Endothelial cell of umbilical vein (primary cell): Measurements from ENCODE around the gene FBXO9.

Experiments
- CTCF ChIP-seq, 2 donors: IDR thresholded peaks; 1 replicate in 1 of 2; 2 replicates in 1 of 2; pipeline ENCODE4 v1.5.1; 2011; ENCODE audit warnings: low read length in 2 of 2, mild to moderate bottlenecking in 2 of 2, moderate library complexity in 2 of 2, control low read depth in 1 of 2, inconsistent platforms in 1 of 2, low read depth in 1 of 2; ENCODE audit not compliant: insufficient read depth in 1 of 2; ENCODE audit errors: extremely low read depth in 1 of 2
- FOS ChIP-seq: IDR thresholded peaks from 2 replicates; pipeline ENCODE4 v1.6.1; 2011; ENCODE audit warnings: mild to moderate bottlenecking, low read length, moderate library complexity, borderline replicate concordance; ENCODE audit not compliant: insufficient read depth
- MAX ChIP-seq: IDR thresholded peaks from 2 replicates; pipeline ENCODE4 v1.6.1; 2011; ENCODE audit not compliant: insufficient read depth, insufficient read length
- POLR2A ChIP-seq: IDR thresholded peaks from 2 replicates; pipeline ENCODE4 v1.6.1; 2012; ENCODE audit warnings: low read depth, mild to moderate bottlenecking, control low read depth, low read length
- POLR2AphosphoS5 ChIP-seq: IDR thresholded peaks from 2 replicates; pipeline ENCODE4 v1.6.1; 2012; ENCODE audit warnings: low read depth, mild to moderate bottlenecking, control low read depth, low read length, moderate library complexity; ENCODE audit not compliant: insufficient read depth

GRCh38 chr6:53054532-53054931, 10.7 kb upstream of the FBXO9 start:
- TF ChIP-seq MAX (no peak), CTCF (IDR thresholded peaks at IDR 0.05; ENCODE audit: extremely low read depth in 1 of 2, insufficient read depth in 1 of 2, low read depth in 1 of 2, low read length in 2 of 2) (no peak), POLR2AphosphoS5 (no peak), POLR2A (no peak), FOS (no peak)
